ENCODE results near the gene E2F8. TPM values are rescaled to one million over a fixed set of nuclear protein-coding genes. Genes with fewer than 3 reads are reported as not detected.

Gene E2F8
- total and polyA plus RNA-seq, 7 experiments from 2014 or later: 0.17 to 25.4 TPM; not detected in 5

DNA sequence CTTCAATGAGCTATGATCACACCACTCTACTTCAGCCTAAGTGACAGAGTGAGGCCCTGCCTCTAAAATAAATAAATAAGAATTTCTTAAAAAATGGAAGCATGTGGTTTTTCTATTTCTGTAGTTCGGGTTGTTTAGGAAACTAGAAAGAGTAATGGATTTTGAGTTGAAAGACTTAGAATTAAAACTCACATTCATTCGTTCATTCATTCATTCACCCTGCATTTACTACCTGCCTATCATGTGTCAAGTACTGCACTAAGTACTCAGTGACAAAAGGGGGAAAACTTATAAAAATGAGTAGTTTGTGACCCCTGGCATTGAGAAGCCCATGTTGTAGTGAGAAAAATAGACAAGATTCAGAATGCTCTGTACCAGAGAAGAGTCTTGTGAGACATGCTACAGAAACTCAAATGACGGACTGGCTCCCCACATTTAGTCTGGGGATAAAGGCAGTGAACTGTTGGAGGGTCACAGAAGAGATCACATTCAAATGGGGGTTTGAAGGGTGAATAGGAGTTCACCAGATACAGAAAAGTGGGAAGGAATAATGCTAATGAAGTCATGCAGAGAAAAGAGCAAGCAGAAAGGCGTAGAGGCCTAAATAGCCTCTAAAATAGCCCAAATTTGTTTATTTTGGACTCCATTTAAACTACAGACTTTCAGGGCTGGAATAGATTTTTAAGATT lies 46.0 kb downstream of the E2F8 start:
- intact Hi-C loops (cut with micrococcal nuclease): no loop called here

DNA sequence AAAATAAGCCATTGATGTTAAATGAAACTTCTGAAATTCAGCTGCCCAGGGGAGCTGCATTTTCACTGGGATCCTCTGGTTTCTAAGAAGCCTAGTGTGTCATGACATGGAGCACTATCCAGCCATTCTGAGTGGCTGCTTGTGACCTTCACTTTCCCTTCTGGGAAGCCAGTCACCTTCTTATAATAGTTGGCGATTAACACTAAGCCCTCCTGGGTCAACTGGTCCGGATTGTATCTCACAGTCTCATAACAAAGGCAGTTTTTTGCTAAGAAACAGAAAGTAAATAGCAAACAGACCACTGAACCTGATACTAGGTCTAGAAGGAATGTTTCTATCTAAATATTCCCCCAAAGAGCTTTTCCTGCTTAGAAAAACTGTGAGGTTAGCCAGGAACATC lies 46.8 kb downstream of the E2F8 start:
- no peak overlapping the region for H3K4me3 ChIP-seq (ENCODE audit: low read length)
- H3K36me3 ChIP-seq (ENCODE audit: control insufficient read depth in 2 of 3, insufficient read depth in 3 of 3, low read length in 3 of 3): no peaks in the 10 kb centered on the region
- Mint-ChIP-seq H3K4me3 (no peak overlapping the region), H3K27ac (no peak overlapping the region), H3K27me3 (no peaks in the 10 kb centered on the region), H3K9me3 (peaks cover 0 to 1% (median 0%) of the 10 kb centered on the region in 11 donors), H3K4me1 (no peaks in the 10 kb centered on the region), H3K36me3 (no peaks in the 10 kb centered on the region)
- ChIA-PET POLR2A (no interaction called here), CTCF (no interaction called here)
- H3K9me3 ChIP-seq (ENCODE audit: control insufficient read depth in 2 of 3, low read length in 3 of 3): no peaks in the 10 kb centered on the region
- ATAC-seq: no peak
- DNase-seq: no peak
- H3K27me3 ChIP-seq (ENCODE audit: control insufficient read depth in 2 of 2, insufficient read depth in 2 of 2, low read length in 2 of 2): no peaks in the 10 kb centered on the region
- H3K4me1 ChIP-seq (ENCODE audit: control insufficient read depth in 2 of 2, insufficient read depth in 2 of 2, low read length in 2 of 2): no peaks in the 10 kb centered on the region
- H3K27ac ChIP-seq (ENCODE audit: low read depth, low read length): no peak overlapping the region
- intact Hi-C loops (cut with micrococcal nuclease): no loop called here

More for the DNA sequence above, 46.0 kb downstream of the E2F8 start:
- no peak for DNase-seq
- Histone ChIP-seq H3K4me1 (ENCODE audit: control insufficient read depth in 2 of 2, insufficient read depth in 2 of 2, low read length in 2 of 2) (no peaks in the 10 kb centered on the region), H3K27ac (ENCODE audit: low read depth, low read length) (no peak overlapping the region), H3K9me3 (ENCODE audit: control insufficient read depth in 2 of 3, low read length in 3 of 3) (no peaks in the 10 kb centered on the region), H3K27me3 (ENCODE audit: control insufficient read depth in 2 of 2, insufficient read depth in 2 of 2, low read length in 2 of 2) (no peaks in the 10 kb centered on the region), H3K4me3 (ENCODE audit: low read length) (no peak overlapping the region), H3K36me3 (ENCODE audit: control insufficient read depth in 2 of 3, insufficient read depth in 3 of 3, low read length in 3 of 3) (no peaks in the 10 kb centered on the region)
- Mint-ChIP-seq H3K27me3 (no peaks in the 10 kb centered on the region), H3K27ac (peak overlapping the region in 1 of 9 donors; percentile 30), H3K36me3 (no peaks in the 10 kb centered on the region), H3K4me3 (no peak overlapping the region), H3K9me3 (peaks cover 0 to 1% (median 0%) of the 10 kb centered on the region in 11 donors), H3K4me1 (no peaks in the 10 kb centered on the region)
- no peak for ATAC-seq
- ChIA-PET POLR2A (no interaction called here), CTCF (no interaction called here)

DNA sequence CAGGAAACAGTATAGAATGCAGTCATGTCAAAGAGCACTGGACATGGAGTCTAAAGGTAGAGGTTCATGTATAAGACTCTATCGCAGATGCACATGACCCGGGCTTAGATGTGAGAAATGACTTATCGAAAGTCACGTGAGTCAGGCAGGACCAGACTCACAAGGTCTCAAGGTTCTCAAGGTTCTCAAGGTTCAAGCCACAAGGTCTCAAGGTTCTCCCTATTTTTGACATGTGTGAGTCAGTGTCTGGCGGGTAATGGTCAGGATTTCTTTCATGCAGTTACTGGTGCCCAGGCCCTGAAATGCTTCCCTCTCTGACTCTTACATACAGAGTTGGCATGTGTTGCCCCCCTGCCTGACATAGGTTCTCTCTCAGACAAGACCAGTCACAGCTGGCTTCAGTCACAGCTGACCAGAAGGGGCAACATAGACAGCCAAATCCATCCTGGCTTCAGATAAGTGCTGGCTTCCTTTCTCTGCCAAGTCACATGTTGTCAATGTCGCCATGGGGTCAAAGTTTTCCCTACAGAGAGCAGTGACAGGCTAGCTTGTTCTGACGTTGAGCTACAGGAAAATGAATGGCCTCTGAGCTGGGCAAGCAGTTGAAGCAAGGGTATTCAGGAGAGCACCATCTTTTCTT lies 49.1 kb downstream of the E2F8 start:
- peaks cover 0 to 3% (median 0%) of the 10 kb centered on the region in 5 donors for H3K36me3 Mint-ChIP-seq
- Histone ChIP-seq H3K27ac (ENCODE audit: low read depth, low read length) (no peak overlapping the region), H3K9me3 (ENCODE audit: control insufficient read depth in 2 of 3, low read length in 3 of 3) (no peaks in the 10 kb centered on the region), H3K4me1 (ENCODE audit: control insufficient read depth in 2 of 2, insufficient read depth in 2 of 2, low read length in 2 of 2) (no peaks in the 10 kb centered on the region), H3K27me3 (ENCODE audit: control insufficient read depth in 2 of 2, insufficient read depth in 2 of 2, low read length in 2 of 2) (no peaks in the 10 kb centered on the region), H3K4me3 (ENCODE audit: low read length) (no peak overlapping the region), H3K36me3 (ENCODE audit: control insufficient read depth in 2 of 3, insufficient read depth in 3 of 3, low read length in 3 of 3) (no peaks in the 10 kb centered on the region)
- ATAC-seq (no peak), DNase-seq (no peak)
- no peaks in the 10 kb centered on the region for H3K9me3 Mint-ChIP-seq
- no peaks in the 10 kb centered on the region for H3K27me3 Mint-ChIP-seq
- no peak overlapping the region for H3K4me3 Mint-ChIP-seq
- H3K4me1 Mint-ChIP-seq: no peaks in the 10 kb centered on the region
- ChIA-PET POLR2A (no interaction called here), CTCF (interaction anchor here (0.6 kb wide), 1 partner anchor 67 kb away, joined by 3 read pairs; no protein-coding TSS in a partner anchor)
- no peak overlapping the region for H3K27ac Mint-ChIP-seq
- intact Hi-C loops (cut with micrococcal nuclease): no loop called here

DNA sequence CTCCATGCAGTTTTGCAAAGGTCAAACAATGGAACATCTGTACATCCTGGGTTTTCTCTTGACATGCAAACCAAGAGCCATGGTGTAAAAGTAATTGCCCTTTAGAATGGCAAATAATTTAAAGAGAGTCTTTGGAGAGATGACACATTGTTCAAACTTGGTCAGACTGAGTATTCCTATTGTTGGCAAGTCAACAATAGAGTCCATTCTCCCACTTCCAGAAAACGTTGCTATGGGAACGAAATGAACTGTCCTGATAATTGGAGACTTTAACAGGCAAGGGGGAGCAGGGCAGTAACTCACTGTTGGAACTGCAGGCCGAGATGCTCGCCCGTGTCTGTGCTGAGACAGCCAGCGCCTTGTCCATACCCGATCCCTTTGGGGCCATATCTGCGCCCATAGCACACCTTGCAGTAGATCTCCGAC lies 52.9 kb downstream of the E2F8 start:
- Mint-ChIP-seq H3K4me3 (no peak overlapping the region), H3K27ac (no peak overlapping the region), H3K27me3 (no peaks in the 10 kb centered on the region), H3K36me3 (peaks cover 0 to 9% (median 0%) of the 10 kb centered on the region in 5 donors), H3K9me3 (no peaks in the 10 kb centered on the region), H3K4me1 (no peaks in the 10 kb centered on the region)
- CTCF ChIA-PET: no interaction called here
- DNase-seq (no peak), ATAC-seq (no peak)
- Histone ChIP-seq H3K4me3 (ENCODE audit: low read length) (no peak overlapping the region), H3K36me3 (ENCODE audit: control insufficient read depth in 2 of 3, insufficient read depth in 3 of 3, low read length in 3 of 3) (no peaks in the 10 kb centered on the region), H3K4me1 (ENCODE audit: control insufficient read depth in 2 of 2, insufficient read depth in 2 of 2, low read length in 2 of 2) (no peaks in the 10 kb centered on the region), H3K27ac (ENCODE audit: low read depth, low read length) (no peak overlapping the region), H3K9me3 (ENCODE audit: control insufficient read depth in 2 of 3, low read length in 3 of 3) (no peaks in the 10 kb centered on the region), H3K27me3 (ENCODE audit: control insufficient read depth in 2 of 2, insufficient read depth in 2 of 2, low read length in 2 of 2) (no peaks in the 10 kb centered on the region)
- POLR2A ChIA-PET: no interaction called here
- intact Hi-C loops (cut with micrococcal nuclease): no loop called here

DNA sequence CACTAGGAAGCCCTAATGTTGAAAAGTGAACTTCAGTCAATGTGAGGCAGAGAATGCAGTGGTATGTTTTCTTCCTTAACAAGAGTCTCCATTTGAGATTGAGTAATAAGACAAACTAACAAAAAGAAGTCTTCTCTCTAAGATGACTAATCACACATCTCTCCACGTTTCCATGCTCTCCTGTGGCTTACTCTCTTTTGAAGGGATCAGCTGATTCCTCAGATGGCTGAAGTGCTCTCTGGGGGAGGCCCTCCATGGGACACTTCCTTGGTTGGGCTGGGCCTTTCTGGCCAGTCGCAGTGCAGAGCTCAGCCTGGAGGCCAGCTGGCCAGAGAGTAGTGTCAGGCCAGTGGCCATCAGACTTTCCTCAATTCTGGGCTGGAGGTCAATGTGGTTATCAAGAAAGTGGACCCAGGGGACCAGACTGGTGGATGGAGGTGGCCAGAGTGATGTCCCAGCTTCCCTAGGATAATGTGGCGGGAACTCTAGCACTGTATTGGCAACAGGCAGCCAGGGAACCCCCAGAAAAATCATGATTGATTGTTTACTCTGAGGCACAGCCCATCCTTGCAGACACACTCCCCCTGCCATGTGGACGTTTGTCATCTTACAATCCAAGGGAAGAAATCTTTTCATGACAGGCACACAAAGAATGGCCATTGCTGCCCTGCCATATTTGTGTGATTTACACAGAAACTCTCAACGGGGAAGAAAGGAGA lies 53.5 kb downstream of the E2F8 start:
- ATAC-seq: no peak
- H3K36me3 ChIP-seq (ENCODE audit: control insufficient read depth in 2 of 3, insufficient read depth in 3 of 3, low read length in 3 of 3): no peaks in the 10 kb centered on the region
- Mint-ChIP-seq H3K27ac (no peak overlapping the region), H3K36me3 (peaks cover 0 to 9% (median 0%) of the 10 kb centered on the region in 5 donors), H3K27me3 (no peaks in the 10 kb centered on the region), H3K4me1 (no peaks in the 10 kb centered on the region), H3K4me3 (no peak overlapping the region), H3K9me3 (no peaks in the 10 kb centered on the region)
- POLR2A ChIA-PET: no interaction called here
- H3K4me1 ChIP-seq (ENCODE audit: control insufficient read depth in 2 of 2, insufficient read depth in 2 of 2, low read length in 2 of 2): no peaks in the 10 kb centered on the region
- no peak overlapping the region for H3K27ac ChIP-seq (ENCODE audit: low read depth, low read length)
- intact Hi-C loops (cut with micrococcal nuclease): no loop called here
- CTCF ChIA-PET: no interaction called here
- no peaks in the 10 kb centered on the region for H3K9me3 ChIP-seq (ENCODE audit: control insufficient read depth in 2 of 3, low read length in 3 of 3)
- H3K4me3 ChIP-seq (ENCODE audit: low read length): no peak overlapping the region
- no peak for DNase-seq
- no peaks in the 10 kb centered on the region for H3K27me3 ChIP-seq (ENCODE audit: control insufficient read depth in 2 of 2, insufficient read depth in 2 of 2, low read length in 2 of 2)

DNA sequence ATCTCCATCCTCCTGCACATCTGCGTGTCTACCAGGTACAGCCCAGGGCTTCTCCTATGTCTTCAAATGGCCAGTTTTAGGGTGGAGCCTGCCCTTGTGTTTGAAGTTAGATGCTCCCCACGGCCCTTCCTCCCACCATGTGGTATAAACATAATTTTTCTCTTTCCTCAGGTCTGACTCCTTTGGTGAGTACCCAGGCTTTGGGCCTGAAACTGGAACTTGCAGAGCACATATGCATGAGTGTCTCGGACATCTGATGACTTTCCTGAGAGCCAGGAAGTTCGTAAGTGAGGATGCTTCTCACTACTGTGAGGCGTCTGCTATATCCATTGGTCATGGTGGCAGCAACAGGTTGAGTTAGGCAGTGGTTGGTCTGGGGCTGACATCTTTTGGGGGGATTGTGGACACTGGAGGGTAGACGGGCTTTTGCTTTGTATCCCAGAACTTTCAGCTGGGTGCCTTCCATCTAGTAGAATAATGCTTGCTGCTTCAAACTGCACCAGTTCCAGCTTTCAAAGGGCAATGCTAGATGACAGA lies 55.2 kb downstream of the E2F8 start:
- POLR2A ChIA-PET: no interaction called here
- no peak for DNase-seq
- Mint-ChIP-seq H3K4me3 (no peak overlapping the region), H3K4me1 (no peaks in the 10 kb centered on the region), H3K27ac (no peak overlapping the region), H3K9me3 (no peaks in the 10 kb centered on the region), H3K36me3 (peaks cover 0 to 9% (median 0%) of the 10 kb centered on the region in 5 donors), H3K27me3 (no peaks in the 10 kb centered on the region)
- Histone ChIP-seq H3K27ac (ENCODE audit: low read depth, low read length) (no peak overlapping the region), H3K4me1 (ENCODE audit: control insufficient read depth in 2 of 2, insufficient read depth in 2 of 2, low read length in 2 of 2) (no peaks in the 10 kb centered on the region), H3K9me3 (ENCODE audit: control insufficient read depth in 2 of 3, low read length in 3 of 3) (no peaks in the 10 kb centered on the region), H3K4me3 (ENCODE audit: low read length) (no peak overlapping the region), H3K27me3 (ENCODE audit: control insufficient read depth in 2 of 2, insufficient read depth in 2 of 2, low read length in 2 of 2) (no peaks in the 10 kb centered on the region), H3K36me3 (ENCODE audit: control insufficient read depth in 2 of 3, insufficient read depth in 3 of 3, low read length in 3 of 3) (no peaks in the 10 kb centered on the region)
- intact Hi-C loops (cut with micrococcal nuclease): no loop called here
- ATAC-seq: no peak
- CTCF ChIA-PET: no interaction called here

Measured in naive thymus-derived CD4-positive, alpha-beta T cell (primary cell).